Activated naive CD4-positive, alpha-beta T cell (primary cell): ENCODE data around the gene MUC6.
"Not testable (repeated sequence)": the region's sequence is repeated elsewhere in the genome, so short reads cannot be mapped to it uniquely, and the experiment has no call there.

ENCODE experiments used
- DNase-seq, 4 experiments: peaks; one replicate each; lab custom pipeline; 2025; lab: John Stamatoyannopoulos, UW

MUC6 gene

GRCh38 chr11:987671-988070 lies 48.8 kb downstream of the MUC6 start:
- no peak for DNase-seq

DNA sequence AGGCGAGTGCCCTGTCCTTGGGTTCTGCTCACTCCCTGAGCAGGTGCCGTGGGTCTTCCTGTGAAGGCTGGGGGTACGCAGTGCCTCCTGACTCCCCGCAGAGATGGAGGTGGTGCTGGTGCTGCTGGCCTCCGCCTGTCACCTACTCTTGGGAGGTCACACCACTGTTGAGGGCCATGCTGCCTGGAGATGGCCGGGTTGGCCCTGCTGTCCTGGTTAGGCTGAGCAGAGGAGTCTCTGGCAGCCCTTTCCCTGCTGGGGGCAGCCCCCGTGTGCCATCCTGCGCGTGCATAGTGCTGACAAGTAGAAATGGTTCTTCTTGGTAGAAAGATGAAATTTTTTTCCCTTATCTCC lies 49.6 kb downstream of the MUC6 start:
- DNase-seq = no peak

- no peak for DNase-seq
Observed at GRCh38 chr11:986270-986951, 50.1 kb downstream of the MUC6 start.

DNA sequence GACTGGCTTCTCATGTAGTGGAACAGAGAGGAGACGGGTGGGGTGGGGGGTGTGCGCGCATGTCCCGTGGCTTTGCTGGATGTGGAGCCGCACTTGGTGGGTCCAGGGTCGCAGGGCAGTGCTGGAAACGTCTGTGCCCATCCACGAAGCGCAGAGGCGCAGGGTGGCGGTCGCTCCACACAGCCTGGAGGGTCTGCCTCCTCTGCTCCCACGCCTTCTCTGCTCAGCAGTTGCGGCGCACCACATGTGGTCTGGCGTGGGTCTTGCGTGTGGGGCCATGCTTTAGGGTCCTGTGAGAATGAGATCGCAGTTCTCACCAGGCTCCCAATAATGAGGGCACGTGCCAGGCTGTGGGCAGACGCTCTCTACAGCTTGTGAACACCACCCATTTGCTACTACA lies 50.7 kb downstream of the MUC6 start:
- no peak for DNase-seq

DNA sequence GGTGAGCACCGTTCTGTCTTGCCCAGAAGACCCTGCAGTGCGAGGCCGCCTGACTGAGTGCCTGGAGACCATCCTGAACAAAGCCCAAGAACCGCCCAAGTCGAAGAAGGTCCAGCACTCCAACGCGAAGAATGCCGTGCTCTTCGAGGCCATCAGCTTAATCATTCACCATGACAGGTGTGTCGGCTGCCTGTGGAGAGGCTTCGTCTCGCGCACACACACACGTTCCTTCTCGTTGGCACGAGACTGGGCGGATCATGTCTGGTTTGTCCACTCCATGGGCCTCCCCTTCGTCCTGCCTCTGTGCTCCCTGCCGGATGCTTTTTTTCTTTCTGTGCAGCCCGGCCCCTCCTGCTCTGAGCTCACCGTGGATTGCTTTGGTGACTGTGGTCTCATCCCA lies 51.1 kb downstream of the MUC6 start:
- no peak for DNase-seq

DNA sequence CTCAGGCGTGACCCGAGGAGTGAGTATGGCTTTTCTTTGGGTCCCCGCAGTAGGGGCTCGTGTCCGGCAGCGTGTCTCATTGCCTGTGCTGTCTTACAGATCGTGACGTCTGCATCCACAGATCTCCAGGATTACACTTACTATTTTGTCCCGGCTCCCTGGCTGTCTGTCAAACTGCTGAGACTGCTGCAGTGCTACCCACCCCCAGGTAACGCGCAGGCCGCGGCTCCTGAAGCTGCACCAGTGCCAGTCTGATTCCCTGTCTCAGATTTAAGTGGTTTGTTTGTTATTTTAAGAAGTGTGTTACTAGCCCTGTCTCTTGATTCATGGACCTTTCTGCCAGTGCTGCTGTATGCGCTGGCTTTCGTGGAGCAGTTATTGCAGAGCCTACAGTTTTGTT lies 52.0 kb downstream of the MUC6 start:
- no peak for DNase-seq

- no peak for DNase-seq
Observed at GRCh38 chr11:981764-982163, 54.8 kb downstream of the MUC6 start.

DNA sequence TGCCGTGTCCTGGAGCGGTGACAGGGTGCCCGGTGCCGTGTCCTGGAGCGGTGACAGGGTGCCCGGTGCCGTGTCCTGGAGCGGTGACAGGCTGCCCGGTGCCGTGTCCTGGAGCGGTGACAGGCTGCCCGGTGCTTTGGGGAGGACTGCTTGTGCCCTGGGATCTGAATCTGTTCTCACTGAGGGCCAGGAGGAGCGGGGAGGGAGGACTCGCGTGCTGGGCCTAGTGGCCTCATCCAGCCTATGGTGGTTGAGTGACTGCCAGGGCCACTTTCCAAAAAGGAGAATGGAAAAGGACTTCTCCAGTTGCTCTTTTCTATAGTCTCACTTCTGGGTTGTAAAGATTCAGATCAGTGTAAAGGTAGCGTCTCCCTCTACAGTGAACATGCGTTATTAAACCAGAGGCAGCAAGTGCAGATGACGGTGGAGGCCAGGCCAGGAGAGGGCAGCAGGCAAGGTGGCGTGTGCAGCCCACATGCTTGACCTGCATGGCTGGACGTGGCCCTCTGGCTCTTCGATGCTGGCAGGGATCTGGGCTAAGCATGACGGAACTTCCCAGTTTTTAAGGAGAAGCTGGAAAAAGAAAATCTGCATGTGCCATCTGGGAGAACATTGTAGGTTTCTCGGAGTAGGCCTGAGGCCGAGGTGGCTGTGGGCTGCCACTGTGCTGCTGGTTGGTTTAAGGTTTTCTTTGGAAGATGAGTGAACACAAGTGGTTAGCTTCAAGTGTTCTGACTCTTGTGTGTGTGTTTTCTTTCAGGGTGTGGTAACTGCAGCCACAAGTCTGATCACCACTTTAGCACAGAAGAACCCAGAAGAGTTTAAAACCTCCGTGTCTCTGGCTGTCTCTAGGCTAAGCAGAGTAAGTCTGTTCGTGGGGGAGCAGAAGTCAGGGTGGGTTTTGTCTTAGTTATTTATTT lies 55.8 kb downstream of the MUC6 start:
- DNase-seq = no peak

DNA sequence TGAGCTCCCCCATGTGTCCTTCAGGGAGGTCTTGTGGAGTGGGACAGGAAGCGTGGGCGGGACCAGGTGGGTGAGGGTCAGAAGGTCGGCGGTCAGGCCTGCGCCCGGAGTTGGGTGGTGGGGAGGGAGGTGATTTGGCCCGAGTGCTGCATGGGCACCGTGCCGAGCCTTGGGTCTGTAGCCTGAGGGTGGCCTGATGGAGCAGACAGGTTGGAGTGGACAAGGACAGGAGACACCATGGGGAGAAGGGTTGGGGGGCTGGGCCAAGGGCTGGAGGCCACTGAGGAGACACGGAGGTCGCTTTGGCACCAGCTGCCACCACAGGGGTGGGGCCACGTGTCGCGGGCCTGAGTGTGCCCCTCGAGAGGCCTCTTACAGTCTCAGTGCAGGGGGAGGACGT lies 57.7 kb downstream of the MUC6 start:
- no peak for DNase-seq

- no peak for DNase-seq
Observed at GRCh38 chr11:977830-978720, 58.4 kb downstream of the MUC6 start.

GRCh38 chr11:976431-977160 lies 59.9 kb downstream of the MUC6 start:
- DNase-seq = no peak

- DNase-seq = no peak
Observed at GRCh38 chr11:975827-976226, 60.7 kb downstream of the MUC6 start.

DNA sequence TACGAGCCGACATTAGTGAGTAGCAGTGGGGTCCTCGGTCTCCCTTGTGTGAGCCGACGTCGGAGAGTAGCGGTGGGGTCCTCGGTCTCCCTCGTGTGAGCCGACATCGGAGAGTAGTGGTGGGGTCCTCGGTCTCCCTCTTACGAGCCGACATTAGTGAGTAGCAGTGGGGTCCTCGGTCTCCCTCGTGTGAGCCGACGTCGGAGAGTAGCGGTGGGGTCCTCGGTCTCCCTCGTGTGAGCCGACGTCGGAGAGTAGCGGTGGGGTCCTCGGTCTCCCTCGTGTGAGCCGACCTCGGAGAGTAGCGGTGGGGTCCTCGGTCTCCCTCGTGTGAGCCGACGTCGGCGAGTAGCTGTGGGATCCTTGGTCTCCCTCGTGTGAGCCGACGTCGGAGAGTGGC lies 61.1 kb downstream of the MUC6 start:
- not testable (repeated sequence) for DNase-seq

DNA sequence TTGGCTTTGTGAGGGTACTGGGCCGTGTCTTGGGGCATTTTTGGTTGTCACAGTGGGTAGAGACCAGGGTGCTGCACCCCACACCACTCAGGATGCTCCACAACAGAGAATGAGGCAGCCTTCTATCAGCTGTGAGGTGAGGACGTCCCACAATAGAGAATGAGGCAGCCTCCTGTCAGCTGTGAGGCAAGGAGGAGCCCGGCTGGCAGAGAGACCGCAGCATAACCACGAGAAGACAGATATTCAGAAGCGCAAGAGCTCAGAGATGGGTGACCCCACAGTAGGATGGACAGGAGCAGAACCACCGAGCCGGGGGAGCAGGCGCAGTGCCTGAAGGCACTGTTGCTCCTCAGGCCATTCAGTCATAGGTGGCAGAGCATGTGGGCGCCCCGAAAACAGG lies 63.3 kb downstream of the MUC6 start:
- no peak for DNase-seq

DNA sequence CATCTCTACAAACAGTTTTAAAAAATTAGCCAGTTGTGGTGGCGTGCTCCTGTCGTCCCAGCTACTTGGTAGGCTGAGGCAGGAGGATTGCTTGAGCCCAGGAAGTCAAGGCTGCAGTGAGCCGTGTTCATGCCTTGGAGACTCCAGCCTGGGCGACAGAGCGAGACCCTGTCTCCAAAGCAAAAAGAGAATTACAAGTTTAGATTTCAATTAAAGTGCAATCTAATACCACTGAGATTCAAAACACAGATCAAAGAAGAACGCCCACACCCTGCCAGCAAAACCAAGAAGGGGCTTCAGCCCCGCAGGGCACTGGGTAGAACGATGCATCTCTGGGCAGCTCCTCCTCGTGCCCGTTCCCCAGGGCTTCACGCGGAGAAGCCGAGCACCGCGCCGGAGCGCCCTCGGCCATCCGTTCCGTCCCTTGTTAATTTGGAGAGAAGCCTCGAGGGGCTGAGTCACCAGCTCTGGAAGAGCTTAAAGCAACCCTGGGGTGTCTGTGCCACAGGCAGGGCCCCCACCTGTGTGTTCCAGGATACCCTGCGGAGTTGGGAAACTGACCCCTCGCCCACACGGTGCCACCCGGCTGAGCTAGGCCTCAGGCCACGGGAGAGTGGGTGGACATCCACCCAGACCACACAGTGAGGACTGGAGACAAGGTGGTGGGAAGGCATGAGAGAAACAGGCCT lies 63.9 kb downstream of the MUC6 start:
- DNase-seq = no peak

GRCh38 chr11:971731-972365 lies 64.7 kb downstream of the MUC6 start:
- DNase-seq = no peak

DNA sequence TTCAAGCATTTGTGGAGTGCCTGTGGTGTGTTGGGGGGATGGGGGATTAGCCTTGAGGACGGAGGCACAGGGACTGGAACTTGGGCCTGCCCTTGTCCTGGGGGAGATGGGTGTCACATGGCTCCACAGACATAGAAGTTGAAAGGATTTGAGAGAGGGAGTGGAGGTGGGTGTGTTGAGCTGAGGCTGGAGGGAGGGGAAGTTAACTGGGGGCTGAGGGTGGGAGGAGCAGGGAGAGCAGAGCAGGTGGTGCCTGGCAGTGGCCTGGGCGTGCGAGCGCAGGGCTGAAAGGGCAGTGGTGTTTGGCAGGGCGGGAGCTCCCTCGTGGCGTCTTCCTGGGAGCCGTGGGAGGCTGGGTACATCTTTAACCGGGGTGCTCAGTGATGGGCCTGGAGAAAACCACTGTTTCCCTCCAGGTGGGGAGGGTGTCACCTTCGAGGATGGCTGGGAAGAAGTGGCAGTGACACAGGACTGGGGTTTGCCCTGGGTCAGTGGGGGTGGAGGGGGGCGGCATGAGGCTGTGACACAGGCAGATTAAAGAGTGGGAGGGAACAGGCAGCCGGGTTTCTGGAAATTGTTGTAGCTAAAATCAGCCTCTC lies 65.3 kb downstream of the MUC6 start:
- DNase-seq = no peak

DNA sequence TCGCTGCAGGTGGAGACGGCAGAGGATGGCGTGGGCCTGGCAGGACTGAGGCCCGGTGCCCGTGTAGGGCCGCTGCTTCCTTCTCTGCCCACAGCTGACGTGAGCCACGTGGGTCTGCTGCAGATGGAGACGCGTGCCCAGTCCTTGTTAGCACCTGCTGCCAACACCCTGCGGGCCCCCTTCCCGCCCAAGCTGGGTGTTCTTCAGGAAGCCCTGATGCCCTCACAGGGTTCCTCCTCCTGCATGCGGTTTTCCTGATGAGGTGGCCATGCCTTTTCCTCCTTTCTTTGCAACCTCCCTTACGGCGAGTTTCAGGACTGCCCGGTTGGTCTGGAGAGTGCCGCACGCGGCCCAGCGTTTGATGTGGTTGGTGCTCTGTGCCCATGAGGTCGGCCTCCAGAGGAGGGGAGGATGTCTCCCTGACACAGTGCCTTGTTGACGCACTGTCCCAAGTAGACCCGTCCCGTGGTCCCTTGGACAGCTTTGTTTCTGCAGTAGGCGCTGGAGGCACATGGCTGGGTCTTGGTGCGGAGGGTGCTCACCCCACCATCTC lies 66.1 kb downstream of the MUC6 start:
- DNase-seq = no peak

- DNase-seq = no peak
Observed at GRCh38 chr11:969651-970205, 66.8 kb downstream of the MUC6 start.

GRCh38 chr11:968822-969221 lies 67.7 kb downstream of the MUC6 start:
- DNase-seq = no peak
